GM12891 (cell line): Measurements from ENCODE around the gene SOX3.

Experiments
- POLR2A ChIP-seq: IDR thresholded peaks from 2 replicates; pipeline ENCODE4 v1.6.1; 2011; ENCODE audit warnings: low read depth, low read length, control low read depth
- POLR2AphosphoS5 ChIP-seq: IDR thresholded peaks from 2 replicates; pipeline ENCODE4 v1.6.1; 2011; ENCODE audit warnings: low read depth, low read length, control low read depth
- POU2F2 ChIP-seq: IDR thresholded peaks from 2 replicates; pipeline ENCODE4 v1.6.1; 2011; ENCODE audit warnings: low read depth, mild to moderate bottlenecking, control low read depth, low read length, moderate library complexity
- SPI1 ChIP-seq: IDR thresholded peaks from 2 replicates; pipeline ENCODE4 v1.6.1; 2011; ENCODE audit warnings: low read depth, low read length, control low read depth
- TAF1 ChIP-seq: IDR thresholded peaks from 2 replicates; pipeline ENCODE4 v1.6.1; 2011; ENCODE audit warnings: low read depth, low read length, control low read depth

GRCh38 chrX:140548985-140549384, 44.1 kb upstream of the SOX3 start:
- TF ChIP-seq POLR2A (no peak), POLR2AphosphoS5 (no peak), TAF1 (no peak), SPI1 (no peak), POU2F2 (no peak)
